ENCODE data around the gene PLXNA1.

Gene PLXNA1

DNA sequence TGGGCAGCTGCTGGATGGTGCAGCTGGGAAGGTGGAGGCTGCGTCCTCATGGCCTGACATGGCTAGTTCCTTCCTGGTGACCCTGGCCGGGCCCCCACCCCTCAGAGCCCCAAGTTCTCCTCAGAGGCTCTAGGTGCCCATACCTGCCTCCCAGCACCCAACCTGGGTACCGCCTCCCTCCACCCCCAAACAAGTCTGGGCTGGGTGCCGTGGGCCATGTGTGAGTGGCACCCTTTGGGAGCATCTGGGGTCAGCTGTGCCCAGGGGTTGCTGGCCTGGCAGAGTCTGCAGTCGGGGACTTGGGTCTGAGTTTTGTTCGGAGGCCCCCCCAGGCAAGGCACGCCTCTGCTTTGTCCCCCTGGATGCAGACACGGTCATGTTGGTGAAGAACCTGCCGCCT is 10.5 kb downstream of the PLXNA1 start:
- no peak overlapping the region for H3K4me3 ChIP-seq (ENCODE audit: severe bottlenecking)
- TF ChIP-seq, protein P1, sequence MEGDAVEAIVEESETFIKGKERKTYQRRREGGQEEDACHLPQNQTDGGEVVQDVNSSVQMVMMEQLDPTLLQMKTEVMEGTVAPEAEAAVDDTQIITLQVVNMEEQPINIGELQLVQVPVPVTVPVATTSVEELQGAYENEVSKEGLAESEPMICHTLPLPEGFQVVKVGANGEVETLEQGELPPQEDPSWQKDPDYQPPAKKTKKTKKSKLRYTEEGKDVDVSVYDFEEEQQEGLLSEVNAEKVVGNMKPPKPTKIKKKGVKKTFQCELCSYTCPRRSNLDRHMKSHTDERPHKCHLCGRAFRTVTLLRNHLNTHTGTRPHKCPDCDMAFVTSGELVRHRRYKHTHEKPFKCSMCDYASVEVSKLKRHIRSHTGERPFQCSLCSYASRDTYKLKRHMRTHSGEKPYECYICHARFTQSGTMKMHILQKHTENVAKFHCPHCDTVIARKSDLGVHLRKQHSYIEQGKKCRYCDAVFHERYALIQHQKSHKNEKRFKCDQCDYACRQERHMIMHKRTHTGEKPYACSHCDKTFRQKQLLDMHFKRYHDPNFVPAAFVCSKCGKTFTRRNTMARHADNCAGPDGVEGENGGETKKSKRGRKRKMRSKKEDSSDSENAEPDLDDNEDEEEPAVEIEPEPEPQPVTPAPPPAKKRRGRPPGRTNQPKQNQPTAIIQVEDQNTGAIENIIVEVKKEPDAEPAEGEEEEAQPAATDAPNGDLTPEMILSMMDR (IDR thresholded peaks at IDR 0.05; ENCODE audit: poor library complexity, severe bottlenecking), result no peak
- no peaks in the 10 kb centered on the region for H3K9me3 ChIP-seq (ENCODE audit: severe bottlenecking)
- DNase-seq (ENCODE audit: low spot score), result no peak
- H3K4me1 ChIP-seq (ENCODE audit: insufficient read depth, poor library complexity, severe bottlenecking), result no peaks in the 10 kb centered on the region
- no peaks in the 10 kb centered on the region for H3K27me3 ChIP-seq (ENCODE audit: insufficient read depth, poor library complexity, severe bottlenecking)
- no peak overlapping the region for H3K27ac ChIP-seq (ENCODE audit: poor library complexity, severe bottlenecking)
- H3K36me3 ChIP-seq (ENCODE audit: low read depth), result peaks cover 63% of the 10 kb centered on the region
- ATAC-seq (ENCODE audit: low read depth), result no peak

DNA sequence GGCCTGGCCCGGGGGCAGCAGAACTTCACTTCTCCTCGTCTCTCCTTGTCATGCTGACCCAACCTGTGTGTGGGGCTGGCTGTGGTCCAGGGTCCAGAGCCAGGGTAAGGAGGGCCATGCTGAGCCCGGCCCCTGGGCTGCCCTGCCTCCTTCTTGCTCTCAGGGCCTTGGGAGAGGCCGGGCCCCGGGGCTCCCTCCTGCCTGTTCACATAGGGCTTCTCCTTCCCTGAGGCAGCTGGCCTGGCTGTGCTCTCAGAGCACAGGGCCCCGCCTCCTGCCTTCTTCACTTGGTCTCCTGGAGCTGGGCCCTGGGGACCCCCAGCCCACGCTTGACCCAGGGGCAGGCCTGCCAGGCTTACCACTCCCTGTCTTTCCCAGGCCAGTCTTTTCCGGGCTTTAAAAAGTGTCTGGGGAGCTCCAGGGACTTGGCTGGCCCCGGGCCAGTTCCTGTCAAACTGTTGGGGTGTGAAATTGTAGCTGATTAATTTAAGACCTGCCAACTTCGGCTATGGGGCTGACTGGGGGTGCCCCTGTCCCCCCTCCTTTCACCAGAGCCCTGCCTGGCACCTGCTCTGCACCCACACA is 11.8 kb downstream of the PLXNA1 start:
- H3K4me3 ChIP-seq (ENCODE audit: severe bottlenecking), result no peak overlapping the region
- H3K36me3 ChIP-seq (ENCODE audit: low read depth), result peaks cover 51% of the 10 kb centered on the region
- no peaks in the 10 kb centered on the region for H3K27me3 ChIP-seq (ENCODE audit: insufficient read depth, poor library complexity, severe bottlenecking)
- ATAC-seq (ENCODE audit: low read depth) (no peak), DNase-seq (ENCODE audit: low spot score) (no peak)
- H3K4me1 ChIP-seq (ENCODE audit: insufficient read depth, poor library complexity, severe bottlenecking), result peaks cover 5% of the 10 kb centered on the region
- no peaks in the 10 kb centered on the region for H3K9me3 ChIP-seq (ENCODE audit: severe bottlenecking)
- TF ChIP-seq, protein P1 (IDR thresholded peaks at IDR 0.05; ENCODE audit: poor library complexity, severe bottlenecking), result no peak
- H3K27ac ChIP-seq (ENCODE audit: poor library complexity, severe bottlenecking), result no peak overlapping the region

- Histone ChIP-seq H3K9me3 (ENCODE audit: severe bottlenecking) (no peaks in the 10 kb centered on the region), H3K27ac (ENCODE audit: poor library complexity, severe bottlenecking) (no peak overlapping the region), H3K4me3 (ENCODE audit: severe bottlenecking) (no peak overlapping the region), H3K36me3 (ENCODE audit: low read depth) (peaks cover 45% of the 10 kb centered on the region), H3K27me3 (ENCODE audit: insufficient read depth, poor library complexity, severe bottlenecking) (no peaks in the 10 kb centered on the region), H3K4me1 (ENCODE audit: insufficient read depth, poor library complexity, severe bottlenecking) (peaks cover 5% of the 10 kb centered on the region)
- no peak for ATAC-seq (ENCODE audit: low read depth)
- TF ChIP-seq, protein P1 (IDR thresholded peaks at IDR 0.05; ENCODE audit: poor library complexity, severe bottlenecking), result no peak
- no peak for DNase-seq (ENCODE audit: low spot score)
Observed at GRCh38 chr3:126995254-126995780, 12.4 kb downstream of the PLXNA1 start.

DNA sequence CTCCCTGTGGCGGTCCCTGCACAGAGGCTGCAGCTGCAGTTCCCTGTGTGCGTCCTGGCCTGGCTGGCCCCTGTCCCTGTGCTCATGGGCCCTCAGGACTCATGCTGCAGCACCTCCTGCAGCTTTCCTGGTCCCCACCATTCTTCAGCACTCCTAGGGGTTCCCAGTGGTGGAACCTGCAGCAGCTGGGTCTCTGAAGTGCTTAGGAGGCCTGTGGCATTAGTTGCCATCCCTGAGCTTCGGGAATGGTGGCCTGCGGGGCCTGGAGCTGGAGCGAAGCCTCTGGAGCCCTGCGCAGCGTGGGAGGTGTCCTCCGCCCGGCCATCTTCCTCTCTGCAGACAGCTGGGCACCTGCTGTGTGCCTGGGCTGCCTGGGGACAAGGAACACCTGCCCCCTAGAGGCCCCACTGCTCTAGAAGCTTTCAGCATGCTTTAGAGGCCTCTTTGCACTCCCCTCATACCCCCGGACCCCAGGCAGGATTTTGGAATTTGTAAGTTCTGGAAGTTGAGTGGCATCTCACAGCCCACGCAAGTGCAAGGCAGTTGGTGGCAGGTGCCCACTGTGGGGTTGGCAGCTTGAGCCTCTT is 13.1 kb downstream of the PLXNA1 start:
- no peaks in the 10 kb centered on the region for H3K27me3 ChIP-seq (ENCODE audit: insufficient read depth, poor library complexity, severe bottlenecking)

More for the DNA sequence above, 13.1 kb downstream of the PLXNA1 start:
- Histone ChIP-seq H3K36me3 (ENCODE audit: low read depth) (peaks cover 38% of the 10 kb centered on the region), H3K4me3 (ENCODE audit: severe bottlenecking) (no peak overlapping the region), H3K4me1 (ENCODE audit: insufficient read depth, poor library complexity, severe bottlenecking) (peaks cover 5% of the 10 kb centered on the region), H3K9me3 (ENCODE audit: severe bottlenecking) (no peaks in the 10 kb centered on the region), H3K27ac (ENCODE audit: poor library complexity, severe bottlenecking) (no peak overlapping the region)
- ATAC-seq (ENCODE audit: low read depth) (no peak), DNase-seq (ENCODE audit: low spot score) (no peak)
- TF ChIP-seq, protein P1 (IDR thresholded peaks at IDR 0.05; ENCODE audit: poor library complexity, severe bottlenecking), result no peak

Measured in RWPE2 (cell line).